NOMO-1 treated with DMSO at 0.1 percent for 48 hours (cell line): ENCODE data around the gene CHL1.

Source experiments
- DNase-seq: peaks from one replicate; lab custom pipeline; 2025; ENCODE audit not compliant: unreplicated experiment; lab: John Stamatoyannopoulos, UW

Gene CHL1

GRCh38 chr3:212432-212831 is 15.9 kb downstream of the CHL1 start:
- no peak for DNase-seq

- DNase-seq: no peak
Observed at GRCh38 chr3:217099-217813, 20.7 kb downstream of the CHL1 start.

- DNase-seq: no peak
Observed at GRCh38 chr3:217948-218347, 21.4 kb downstream of the CHL1 start.

GRCh38 chr3:228442-229182 is 32.0 kb downstream of the CHL1 start:
- DNase-seq: no peak

- no peak for DNase-seq
Observed at GRCh38 chr3:229183-229661, 32.7 kb downstream of the CHL1 start.

GRCh38 chr3:236881-237280 is 40.3 kb downstream of the CHL1 start:
- DNase-seq: no peak

GRCh38 chr3:242602-243355 is 46.2 kb downstream of the CHL1 start:
- no peak for DNase-seq

GRCh38 chr3:243356-243725 is 46.8 kb downstream of the CHL1 start:
- DNase-seq: no peak

GRCh38 chr3:244041-244440 is 47.5 kb downstream of the CHL1 start:
- DNase-seq: no peak

GRCh38 chr3:247916-248315 is 51.4 kb downstream of the CHL1 start:
- no peak for DNase-seq

- no peak for DNase-seq
Observed at GRCh38 chr3:248864-249520, 52.4 kb downstream of the CHL1 start.

- no peak for DNase-seq
Observed at GRCh38 chr3:249587-250262, 53.2 kb downstream of the CHL1 start.

GRCh38 chr3:256501-256900 is 59.9 kb downstream of the CHL1 start:
- no peak for DNase-seq

- DNase-seq: no peak
Observed at GRCh38 chr3:257826-258225, 61.3 kb downstream of the CHL1 start.

GRCh38 chr3:260898-261297 is 64.3 kb downstream of the CHL1 start:
- no peak for DNase-seq

- DNase-seq: no peak
Observed at GRCh38 chr3:263393-263792, 66.8 kb downstream of the CHL1 start.

- no peak for DNase-seq
Observed at GRCh38 chr3:264394-265156, 68.0 kb downstream of the CHL1 start.

- DNase-seq: no peak
Observed at GRCh38 chr3:267101-267500, 70.5 kb downstream of the CHL1 start.

- DNase-seq: no peak
Observed at GRCh38 chr3:270688-271087, 74.1 kb downstream of the CHL1 start.

- DNase-seq: no peak
Observed at GRCh38 chr3:274927-275326, 78.4 kb downstream of the CHL1 start.
